ENCODE measurements around the gene MMAB. TPM values are rescaled to one million over a fixed set of nuclear protein-coding genes. Genes with fewer than 3 reads are reported as not detected.

MMAB gene
- total RNA-seq, 2 experiments from 2014 or later, result 43.8 to 44.9 TPM

- no peak for DNase-seq
- H3K27me3 Mint-ChIP-seq (ENCODE audit: low read depth), result no peaks in the 10 kb centered on the region
- intact Hi-C loops (cut with micrococcal nuclease), result no loop called here
- CTCF ChIA-PET, result no interaction called here
- peaks cover 19% of the 10 kb centered on the region for H3K36me3 Mint-ChIP-seq (ENCODE audit: low read depth)
- no peaks in the 10 kb centered on the region for H3K9me3 Mint-ChIP-seq
- H3K4me3 Mint-ChIP-seq, result no peak overlapping the region
- H3K27ac Mint-ChIP-seq, result no peak overlapping the region
- no peaks in the 10 kb centered on the region for H3K4me1 Mint-ChIP-seq (ENCODE audit: low read depth)
These were observed 7.0 kb upstream of the MMAB start for GRCh38 chr12:109580272-109580671.

GRCh38 chr12:109579639-109580038, 6.3 kb upstream of the MMAB start:
- intact Hi-C loops (cut with micrococcal nuclease), result loop anchor here (10.0 kb wide), 1 partner anchor 145 kb away; no protein-coding TSS in a partner anchor
- Mint-ChIP-seq H3K36me3 (ENCODE audit: low read depth) (peaks cover 19% of the 10 kb centered on the region), H3K4me3 (no peak overlapping the region), H3K4me1 (ENCODE audit: low read depth) (peaks cover 5% of the 10 kb centered on the region), H3K27me3 (ENCODE audit: low read depth) (no peaks in the 10 kb centered on the region), H3K9me3 (no peaks in the 10 kb centered on the region), H3K27ac (no peak overlapping the region)
- CTCF ChIA-PET, result no interaction called here
- DNase-seq, result no peak

- H3K36me3 Mint-ChIP-seq (ENCODE audit: low read depth), result peaks cover 15% of the 10 kb centered on the region
- no peaks in the 10 kb centered on the region for H3K27me3 Mint-ChIP-seq (ENCODE audit: low read depth)
- no peaks in the 10 kb centered on the region for H3K9me3 Mint-ChIP-seq
- no peak for DNase-seq
- H3K4me1 Mint-ChIP-seq (ENCODE audit: low read depth), result peaks cover 12% of the 10 kb centered on the region
- H3K27ac Mint-ChIP-seq, result no peak overlapping the region
- CTCF ChIA-PET, result no interaction called here
- H3K4me3 Mint-ChIP-seq, result no peak overlapping the region
- intact Hi-C loops (cut with micrococcal nuclease), result loop anchor here (10.0 kb wide), 1 partner anchor 144 kb away; no protein-coding TSS in a partner anchor
These were observed 5.1 kb upstream of the MMAB start for GRCh38 chr12:109578330-109578927.

GRCh38 chr12:109577311-109577710, 4.0 kb upstream of the MMAB start:
- H3K27ac Mint-ChIP-seq, result no peak overlapping the region
- H3K36me3 Mint-ChIP-seq (ENCODE audit: low read depth), result peaks cover 18% of the 10 kb centered on the region
- H3K4me1 Mint-ChIP-seq (ENCODE audit: low read depth), result peaks cover 19% of the 10 kb centered on the region
- no peaks in the 10 kb centered on the region for H3K27me3 Mint-ChIP-seq (ENCODE audit: low read depth)
- no peak for DNase-seq
- no peak overlapping the region for H3K4me3 Mint-ChIP-seq
- intact Hi-C loops (cut with micrococcal nuclease), result loop anchor here (10.0 kb wide), 1 partner anchor 143 kb away; no protein-coding TSS in a partner anchor
- H3K9me3 Mint-ChIP-seq, result no peaks in the 10 kb centered on the region
- CTCF ChIA-PET, result interaction anchor here (0.6 to 3.9 kb wide), 2 partner anchors 20 to 24 kb away, joined by 3 to 32 read pairs; no protein-coding TSS in a partner anchor

GRCh38 chr12:109575683-109576082, 2.4 kb upstream of the MMAB start:
- no peak for DNase-seq
- CTCF ChIA-PET, result interaction anchor here (3.9 kb wide), 1 partner anchor 21 kb away, joined by 32 read pairs; no protein-coding TSS in a partner anchor
- Mint-ChIP-seq H3K36me3 (ENCODE audit: low read depth) (peaks cover 21% of the 10 kb centered on the region), H3K9me3 (no peaks in the 10 kb centered on the region), H3K4me1 (ENCODE audit: low read depth) (peaks cover 23% of the 10 kb centered on the region), H3K4me3 (no peak overlapping the region), H3K27me3 (ENCODE audit: low read depth) (no peaks in the 10 kb centered on the region), H3K27ac (no peak overlapping the region)
- intact Hi-C loops (cut with micrococcal nuclease), result loop anchor here (10.0 kb wide), 1 partner anchor 141 kb away; no protein-coding TSS in a partner anchor

GRCh38 chr12:109573914-109574244, 575 bp upstream of the MMAB start:
- peak overlapping the region; percentile 90 for H3K27ac Mint-ChIP-seq
- intact Hi-C loops (cut with micrococcal nuclease), result loop anchor here (1.0 to 10.0 kb wide), 11 partner anchors 21 to 1012 kb away; partner anchors contain the start of genes FAM222A, GLTP, ISCU and KCTD10
- no peak for DNase-seq
- H3K4me3 Mint-ChIP-seq, result peak overlapping the region; percentile 92
- H3K4me1 Mint-ChIP-seq (ENCODE audit: low read depth), result peaks cover 23% of the 10 kb centered on the region
- H3K36me3 Mint-ChIP-seq (ENCODE audit: low read depth), result peaks cover 18% of the 10 kb centered on the region
- H3K27me3 Mint-ChIP-seq (ENCODE audit: low read depth), result no peaks in the 10 kb centered on the region
- CTCF ChIA-PET, result interaction anchor here (0.7 to 3.9 kb wide), 3 partner anchors 13 to 140 kb away, joined by 3 to 32 read pairs (median 3); partner anchors contain the start of gene FAM222A
- no peaks in the 10 kb centered on the region for H3K9me3 Mint-ChIP-seq

- H3K9me3 Mint-ChIP-seq, result no peaks in the 10 kb centered on the region
- CTCF ChIA-PET, result interaction anchor here (0.7 to 1.4 kb wide), 5 partner anchors 16 to 139 kb away, joined by 4 to 5 read pairs (median 4); no protein-coding TSS in a partner anchor
- H3K27me3 Mint-ChIP-seq (ENCODE audit: low read depth), result no peaks in the 10 kb centered on the region
- DNase-seq, result no peak
- H3K4me3 Mint-ChIP-seq, result peak overlapping the region; percentile 92
- intact Hi-C loops (cut with micrococcal nuclease), result loop anchor here (2.0 to 10.0 kb wide), 5 partner anchors 138 to 1010 kb away; partner anchors contain the start of genes GLTP, ISCU, SART3 and SSH1
- H3K27ac Mint-ChIP-seq, result peak overlapping the region; percentile 90
- H3K4me1 Mint-ChIP-seq (ENCODE audit: low read depth), result peaks cover 23% of the 10 kb centered on the region
- peaks cover 16% of the 10 kb centered on the region for H3K36me3 Mint-ChIP-seq (ENCODE audit: low read depth)
These were observed 828 bp downstream of the MMAB start for GRCh38 chr12:109572506-109572845.

GRCh38 chr12:109571773-109572505, 1.4 kb downstream of the MMAB start:
- peaks cover 15% of the 10 kb centered on the region for H3K36me3 Mint-ChIP-seq (ENCODE audit: low read depth)
- CTCF ChIA-PET, result interaction anchor here (0.7 to 1.4 kb wide), 5 partner anchors 16 to 139 kb away, joined by 4 to 5 read pairs (median 4); no protein-coding TSS in a partner anchor
- DNase-seq, result no peak
- H3K27me3 Mint-ChIP-seq (ENCODE audit: low read depth), result no peaks in the 10 kb centered on the region
- H3K4me1 Mint-ChIP-seq (ENCODE audit: low read depth), result peaks cover 23% of the 10 kb centered on the region
- intact Hi-C loops (cut with micrococcal nuclease), result loop anchor here (2.0 to 10.0 kb wide), 5 partner anchors 137 to 1010 kb away; partner anchors contain the start of genes GLTP, ISCU, SART3 and SSH1
- H3K9me3 Mint-ChIP-seq, result no peaks in the 10 kb centered on the region
- H3K4me3 Mint-ChIP-seq, result peak overlapping the region; percentile 92
- H3K27ac Mint-ChIP-seq, result no peak overlapping the region

GRCh38 chr12:109568486-109568885, 4.8 kb downstream of the MMAB start:
- Mint-ChIP-seq H3K27me3 (ENCODE audit: low read depth) (no peaks in the 10 kb centered on the region), H3K36me3 (ENCODE audit: low read depth) (peaks cover 28% of the 10 kb centered on the region), H3K9me3 (no peaks in the 10 kb centered on the region), H3K4me3 (no peak overlapping the region), H3K4me1 (ENCODE audit: low read depth) (peaks cover 11% of the 10 kb centered on the region), H3K27ac (no peak overlapping the region)
- intact Hi-C loops (cut with micrococcal nuclease), result no loop called here
- no peak for DNase-seq
- CTCF ChIA-PET, result interaction anchor here (1.4 to 1.8 kb wide), 2 partner anchors 29 to 50 kb away, joined by 5 read pairs; no protein-coding TSS in a partner anchor

- CTCF ChIA-PET, result interaction anchor here (1.4 to 1.8 kb wide), 2 partner anchors 29 to 49 kb away, joined by 5 read pairs; no protein-coding TSS in a partner anchor
- Mint-ChIP-seq H3K4me3 (no peak overlapping the region), H3K9me3 (no peaks in the 10 kb centered on the region), H3K4me1 (ENCODE audit: low read depth) (peaks cover 10% of the 10 kb centered on the region), H3K27me3 (ENCODE audit: low read depth) (no peaks in the 10 kb centered on the region), H3K27ac (no peak overlapping the region), H3K36me3 (ENCODE audit: low read depth) (peaks cover 31% of the 10 kb centered on the region)
- intact Hi-C loops (cut with micrococcal nuclease), result no loop called here
- no peak for DNase-seq
These were observed 5.3 kb downstream of the MMAB start for GRCh38 chr12:109567967-109568366.

GRCh38 chr12:109567296-109567695, 6.0 kb downstream of the MMAB start:
- peaks cover 4% of the 10 kb centered on the region for H3K4me1 Mint-ChIP-seq (ENCODE audit: low read depth)
- CTCF ChIA-PET, result interaction anchor here (1.4 kb wide), 1 partner anchor 49 kb away, joined by 5 read pairs; no protein-coding TSS in a partner anchor
- H3K9me3 Mint-ChIP-seq, result peaks cover 3% of the 10 kb centered on the region
- H3K4me3 Mint-ChIP-seq, result no peak overlapping the region
- no peak overlapping the region for H3K27ac Mint-ChIP-seq
- no peaks in the 10 kb centered on the region for H3K27me3 Mint-ChIP-seq (ENCODE audit: low read depth)
- intact Hi-C loops (cut with micrococcal nuclease), result no loop called here
- peaks cover 36% of the 10 kb centered on the region for H3K36me3 Mint-ChIP-seq (ENCODE audit: low read depth)
- DNase-seq, result no peak

- Mint-ChIP-seq H3K27me3 (ENCODE audit: low read depth) (no peaks in the 10 kb centered on the region), H3K4me1 (ENCODE audit: low read depth) (no peaks in the 10 kb centered on the region), H3K9me3 (peaks cover 8% of the 10 kb centered on the region), H3K4me3 (no peak overlapping the region), H3K36me3 (ENCODE audit: low read depth) (peaks cover 42% of the 10 kb centered on the region), H3K27ac (no peak overlapping the region)
- CTCF ChIA-PET, result no interaction called here
- DNase-seq, result no peak
- intact Hi-C loops (cut with micrococcal nuclease), result no loop called here
These were observed 6.9 kb downstream of the MMAB start for GRCh38 chr12:109566424-109566823.
